ENCODE data around the gene USP22. TPM values are rescaled to one million over a fixed set of nuclear protein-coding genes. Genes with fewer than 3 reads are reported as not detected.

Gene USP22
- total RNA-seq, 1 donor from 2014 or later: 279 TPM

DNA sequence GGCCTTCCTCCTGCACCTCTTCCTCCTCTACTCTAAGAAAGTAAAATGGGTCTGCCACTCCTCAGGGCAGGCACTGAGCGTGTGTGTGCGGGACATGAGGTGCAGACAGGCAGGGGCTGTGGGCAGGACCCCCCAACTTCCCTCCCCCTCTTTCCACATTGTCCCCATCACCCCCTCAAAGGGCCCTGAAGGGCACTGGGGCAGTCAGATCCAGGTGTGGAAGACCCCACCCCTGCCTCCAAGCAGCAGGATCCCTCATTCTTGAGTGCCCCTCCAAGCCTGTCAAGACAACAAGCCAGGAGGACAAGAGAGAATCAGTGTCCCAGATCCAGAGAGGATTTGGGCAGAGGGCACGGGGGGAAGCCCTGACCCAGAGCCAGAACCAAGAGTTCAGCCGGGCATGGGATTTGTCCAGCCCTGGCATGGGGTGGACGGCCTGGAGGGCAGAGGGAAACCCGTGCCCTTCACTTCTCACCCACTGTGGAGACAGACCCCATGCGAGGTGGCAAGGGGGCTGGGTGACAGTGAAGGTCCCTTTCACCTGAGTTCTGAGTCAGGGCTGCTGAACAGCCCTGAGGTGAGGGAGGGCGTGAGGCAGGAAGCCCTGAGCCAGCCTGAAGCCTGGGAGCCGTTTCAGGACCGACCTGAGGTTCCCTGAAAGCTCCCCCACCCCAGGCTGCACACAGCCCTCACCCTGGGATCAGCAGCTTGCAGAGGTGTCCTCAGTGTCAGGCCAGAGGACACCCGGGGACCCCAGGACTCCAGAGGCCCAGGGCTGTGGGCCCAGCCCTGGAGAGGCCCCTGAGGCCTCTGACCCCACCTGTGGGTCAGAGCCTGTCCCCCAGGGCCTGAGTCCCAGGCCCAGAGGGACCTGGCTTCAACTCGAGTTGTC lies 45.8 kb downstream of the USP22 start:
- Mint-ChIP-seq H3K4me1 (ENCODE audit: unreplicated experiment) (peaks cover 26% of the 10 kb centered on the region), H3K9me3 (no peaks in the 10 kb centered on the region), H3K27me3 (no peaks in the 10 kb centered on the region), H3K27ac (no peak overlapping the region), H3K4me3 (no peak overlapping the region), H3K36me3 (peaks cover 10% of the 10 kb centered on the region)
- DNase-seq (ENCODE audit: extremely low spot score, unreplicated experiment): no peak
- TF ChIP-seq, protein P1, sequence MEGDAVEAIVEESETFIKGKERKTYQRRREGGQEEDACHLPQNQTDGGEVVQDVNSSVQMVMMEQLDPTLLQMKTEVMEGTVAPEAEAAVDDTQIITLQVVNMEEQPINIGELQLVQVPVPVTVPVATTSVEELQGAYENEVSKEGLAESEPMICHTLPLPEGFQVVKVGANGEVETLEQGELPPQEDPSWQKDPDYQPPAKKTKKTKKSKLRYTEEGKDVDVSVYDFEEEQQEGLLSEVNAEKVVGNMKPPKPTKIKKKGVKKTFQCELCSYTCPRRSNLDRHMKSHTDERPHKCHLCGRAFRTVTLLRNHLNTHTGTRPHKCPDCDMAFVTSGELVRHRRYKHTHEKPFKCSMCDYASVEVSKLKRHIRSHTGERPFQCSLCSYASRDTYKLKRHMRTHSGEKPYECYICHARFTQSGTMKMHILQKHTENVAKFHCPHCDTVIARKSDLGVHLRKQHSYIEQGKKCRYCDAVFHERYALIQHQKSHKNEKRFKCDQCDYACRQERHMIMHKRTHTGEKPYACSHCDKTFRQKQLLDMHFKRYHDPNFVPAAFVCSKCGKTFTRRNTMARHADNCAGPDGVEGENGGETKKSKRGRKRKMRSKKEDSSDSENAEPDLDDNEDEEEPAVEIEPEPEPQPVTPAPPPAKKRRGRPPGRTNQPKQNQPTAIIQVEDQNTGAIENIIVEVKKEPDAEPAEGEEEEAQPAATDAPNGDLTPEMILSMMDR (conservative IDR thresholded peaks at IDR 0.05): no peak

DNA sequence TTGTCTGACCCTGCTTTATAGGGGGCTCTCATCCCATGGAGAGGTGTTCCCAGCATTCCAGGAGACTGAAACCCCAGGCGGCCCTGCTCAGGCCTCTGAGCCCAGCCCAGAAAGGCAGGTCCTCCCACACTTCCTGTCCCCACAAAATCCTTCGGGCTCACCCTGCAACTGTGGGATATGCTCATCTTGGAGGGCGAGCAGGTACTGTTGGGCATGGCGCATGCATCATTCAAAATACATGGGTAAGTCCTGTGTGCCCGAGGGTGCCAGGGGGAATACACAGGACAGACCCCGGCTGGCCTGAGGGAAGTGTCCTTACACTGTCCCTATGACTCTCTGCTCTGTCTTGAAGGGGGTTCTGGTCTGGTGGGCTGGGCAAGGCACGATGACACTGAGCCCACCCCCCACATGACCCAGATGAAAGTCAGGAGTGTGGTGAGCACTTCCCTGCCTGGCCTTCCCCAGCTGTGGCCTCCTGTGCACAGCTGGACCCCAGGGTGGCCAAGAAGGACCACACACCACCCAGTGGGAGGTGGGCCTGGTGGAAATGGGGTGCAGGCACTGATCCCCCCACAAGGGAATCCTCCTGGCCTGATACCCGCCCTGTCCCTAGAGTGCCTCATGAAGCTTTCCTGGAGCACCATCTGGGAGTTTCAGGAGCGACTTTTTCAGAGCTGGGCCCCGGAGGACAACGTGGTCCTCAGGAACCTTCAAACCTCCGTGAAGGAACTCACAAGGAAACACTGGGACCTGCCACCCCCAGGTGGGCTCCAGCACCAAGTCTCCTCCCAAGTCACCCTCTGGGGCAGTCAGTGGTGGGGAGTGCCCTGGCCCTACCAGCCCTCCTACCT lies 46.7 kb downstream of the USP22 start:
- Mint-ChIP-seq H3K36me3 (peaks cover 4% of the 10 kb centered on the region), H3K4me3 (no peak overlapping the region), H3K27ac (no peak overlapping the region), H3K9me3 (no peaks in the 10 kb centered on the region), H3K4me1 (ENCODE audit: unreplicated experiment) (peaks cover 21% of the 10 kb centered on the region), H3K27me3 (no peaks in the 10 kb centered on the region)
- no peak for DNase-seq (ENCODE audit: extremely low spot score, unreplicated experiment)
- TF ChIP-seq, protein P1 (conservative IDR thresholded peaks at IDR 0.05): no peak

DNA sequence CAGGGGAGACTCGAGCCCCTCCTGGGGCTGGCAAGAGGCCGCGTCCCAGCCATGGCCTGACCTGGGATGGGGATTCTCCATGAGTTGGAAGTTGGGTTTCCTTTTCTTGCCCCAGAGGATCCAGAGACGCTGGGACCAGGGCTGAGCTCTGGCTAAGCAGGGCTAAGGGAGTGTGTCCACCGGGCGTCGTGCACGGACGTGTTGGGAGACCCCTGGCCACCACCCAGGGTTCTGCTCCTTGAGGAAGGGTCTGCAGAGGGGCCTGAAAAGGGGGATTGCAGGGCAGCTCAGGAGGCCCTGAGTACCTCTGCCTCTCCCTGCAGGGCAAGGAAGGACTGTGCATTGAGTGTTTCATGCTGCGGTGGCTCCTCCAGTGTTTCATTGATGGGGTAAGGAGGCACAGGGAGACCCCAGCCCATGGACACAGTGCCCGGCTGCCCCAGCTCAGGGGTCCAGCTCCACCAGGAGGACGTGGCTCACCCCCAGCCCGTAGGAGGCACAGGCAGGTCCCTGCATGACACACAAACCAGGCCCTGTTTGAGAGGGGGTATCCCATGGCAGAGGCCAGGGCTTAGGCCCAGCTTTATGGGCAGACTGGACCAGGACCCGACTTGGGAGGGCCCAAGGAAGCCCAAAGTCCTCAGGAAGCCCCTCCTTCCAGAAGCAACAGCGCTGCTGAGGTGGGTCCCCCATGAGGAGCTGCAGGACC lies 47.5 kb downstream of the USP22 start:
- Mint-ChIP-seq H3K4me3 (no peak overlapping the region), H3K27ac (no peak overlapping the region)

DNA sequence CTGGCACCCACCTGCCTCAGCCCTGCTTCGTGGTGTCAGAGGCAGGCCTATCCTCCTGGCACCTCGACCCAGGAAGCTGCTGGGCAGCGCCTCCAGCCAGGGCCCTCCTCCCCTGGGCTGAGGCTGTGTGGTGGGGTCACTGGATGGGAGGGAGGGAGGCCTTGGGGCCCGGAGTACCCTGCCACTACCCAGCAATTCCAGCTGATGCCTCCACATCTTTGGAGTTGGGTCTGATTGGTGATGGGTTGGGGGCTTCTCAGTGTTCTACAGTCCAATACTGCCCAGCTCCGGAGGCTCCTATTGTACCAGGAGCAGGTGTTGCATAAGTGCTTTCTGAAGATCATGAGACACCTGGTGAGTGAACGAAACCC lies 48.0 kb downstream of the USP22 start:
- H3K9me3 Mint-ChIP-seq: no peaks in the 10 kb centered on the region
- H3K4me1 Mint-ChIP-seq (ENCODE audit: unreplicated experiment): peaks cover 29% of the 10 kb centered on the region
- H3K27ac Mint-ChIP-seq: no peak overlapping the region
- no peaks in the 10 kb centered on the region for H3K27me3 Mint-ChIP-seq
- H3K4me3 Mint-ChIP-seq: no peak overlapping the region
- peaks cover 4% of the 10 kb centered on the region for H3K36me3 Mint-ChIP-seq
- DNase-seq (ENCODE audit: extremely low spot score, unreplicated experiment): no peak
- TF ChIP-seq, protein P1 (conservative IDR thresholded peaks at IDR 0.05): no peak

More for the DNA sequence above, 47.5 kb downstream of the USP22 start:
- Mint-ChIP-seq H3K9me3 (no peaks in the 10 kb centered on the region), H3K36me3 (peaks cover 4% of the 10 kb centered on the region), H3K4me1 (ENCODE audit: unreplicated experiment) (peaks cover 26% of the 10 kb centered on the region), H3K27me3 (no peaks in the 10 kb centered on the region)
- TF ChIP-seq, protein P1 (conservative IDR thresholded peaks at IDR 0.05): no peak
- no peak for DNase-seq (ENCODE audit: extremely low spot score, unreplicated experiment)

Data from type B pancreatic cell (in vitro differentiated cells).